NCI-H128 (cell line): ENCODE data around the gene ALDOC.

ENCODE experiments used
- DNase-seq: peaks from one replicate; lab custom pipeline; 2025; ENCODE audit not compliant: unreplicated experiment; lab: John Stamatoyannopoulos, UW

Gene ALDOC

GRCh38 chr17:28553000-28553505 lies 23.6 kb downstream of the ALDOC start:
- no peak for DNase-seq

DNA sequence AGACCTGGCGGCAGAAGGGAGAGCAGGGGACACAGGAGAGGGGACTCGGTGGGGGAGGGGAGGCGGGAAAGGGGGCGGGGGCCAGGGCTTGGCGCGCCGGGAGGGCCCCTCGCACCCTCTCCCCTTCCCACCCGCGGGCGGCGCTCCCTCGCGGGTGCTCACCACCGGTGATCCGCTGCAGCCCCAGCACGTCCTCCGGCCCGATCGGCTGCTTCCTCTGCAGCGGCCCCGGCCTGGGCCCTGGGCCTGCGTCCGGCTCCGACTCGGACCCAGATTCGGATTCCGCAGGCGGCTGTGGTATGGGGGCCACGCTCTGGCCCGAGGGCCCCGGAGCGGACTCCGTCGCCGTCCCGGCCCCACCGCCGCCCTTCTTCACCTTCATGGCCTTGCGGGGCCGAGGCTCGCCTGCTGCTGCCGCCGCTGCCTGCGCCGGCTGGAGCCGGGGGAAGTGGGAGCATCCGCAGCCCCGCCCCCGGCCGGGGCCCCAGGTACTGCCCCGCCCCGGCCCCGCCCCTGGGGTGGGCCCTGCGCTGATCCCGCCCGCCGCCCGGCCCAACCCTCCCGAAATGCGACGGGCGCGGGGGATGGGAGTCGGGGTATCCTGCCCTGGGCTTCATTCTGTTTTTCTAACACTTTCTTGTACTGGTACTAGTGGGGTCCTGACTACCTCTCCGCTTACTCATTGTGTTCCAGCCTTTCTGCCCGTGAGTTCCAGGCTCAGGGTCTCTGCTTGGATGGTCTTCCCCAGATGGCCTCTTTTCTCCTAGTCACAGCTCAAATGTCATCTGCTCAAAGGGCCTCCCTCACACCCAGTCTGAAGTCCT lies 24.3 kb downstream of the ALDOC start, which contains the start of gene UNC119:
TSS of gene UNC119 (minus strand) at position 449 of the 824 bp plus-strand sequence. CDS start at position 382, 67 bp downstream.
- peak; percentile 17 for DNase-seq

DNA sequence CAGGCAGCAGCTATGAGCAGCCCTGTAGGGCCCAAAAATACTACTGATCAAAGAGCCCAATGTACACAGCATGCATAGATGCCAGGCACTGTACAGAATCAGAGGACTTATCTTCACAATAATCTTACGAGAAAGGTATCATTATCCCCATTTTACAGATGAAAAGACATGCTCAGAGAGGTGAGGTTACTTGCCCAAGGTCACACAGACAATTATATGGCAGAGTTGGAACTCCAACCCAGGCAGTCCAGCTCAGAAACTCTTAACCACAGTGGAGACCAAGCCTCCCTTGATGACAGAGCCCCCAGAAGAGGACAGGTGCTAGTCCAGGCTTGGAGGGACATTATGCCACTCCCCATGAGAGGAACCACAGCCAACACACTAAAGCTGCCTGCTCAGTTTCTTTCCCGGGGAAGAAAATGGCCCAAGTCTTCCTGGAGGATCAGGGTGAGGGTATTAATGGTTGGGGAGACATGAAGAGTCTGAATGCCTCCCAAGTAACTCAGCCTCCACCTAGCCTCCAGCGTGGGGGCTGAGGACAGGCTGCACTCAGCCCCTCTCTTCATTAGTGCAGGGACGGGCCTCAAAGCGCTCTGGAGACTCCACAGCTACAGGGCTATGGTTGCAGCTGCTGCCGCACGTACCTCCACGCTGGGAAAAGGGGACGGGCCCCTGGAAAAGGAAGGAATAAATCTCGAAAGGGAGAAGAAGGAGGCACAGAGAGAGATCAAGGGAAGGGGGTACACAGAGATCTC lies 25.1 kb downstream of the ALDOC start:
- no peak for DNase-seq

DNA sequence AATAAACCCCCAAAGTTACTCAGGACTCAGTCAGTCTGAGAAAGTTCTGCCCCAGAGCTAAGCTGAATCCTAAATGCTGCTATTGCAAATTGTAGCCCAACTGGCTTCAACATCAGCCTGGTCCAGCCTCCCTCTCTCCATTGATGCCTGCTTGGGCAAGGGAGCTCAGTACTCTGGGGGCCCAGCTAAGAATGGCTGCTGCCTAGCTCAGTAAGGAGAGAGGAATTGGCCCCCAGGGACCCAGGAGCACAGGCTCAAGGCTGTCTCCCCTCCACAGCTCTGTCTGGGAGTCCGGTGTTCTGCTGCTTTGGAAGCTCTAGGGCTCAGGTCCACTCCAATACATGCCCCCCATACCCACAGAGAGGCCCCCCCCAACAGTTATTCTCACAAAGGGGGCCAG lies 25.8 kb downstream of the ALDOC start:
- no peak for DNase-seq

DNA sequence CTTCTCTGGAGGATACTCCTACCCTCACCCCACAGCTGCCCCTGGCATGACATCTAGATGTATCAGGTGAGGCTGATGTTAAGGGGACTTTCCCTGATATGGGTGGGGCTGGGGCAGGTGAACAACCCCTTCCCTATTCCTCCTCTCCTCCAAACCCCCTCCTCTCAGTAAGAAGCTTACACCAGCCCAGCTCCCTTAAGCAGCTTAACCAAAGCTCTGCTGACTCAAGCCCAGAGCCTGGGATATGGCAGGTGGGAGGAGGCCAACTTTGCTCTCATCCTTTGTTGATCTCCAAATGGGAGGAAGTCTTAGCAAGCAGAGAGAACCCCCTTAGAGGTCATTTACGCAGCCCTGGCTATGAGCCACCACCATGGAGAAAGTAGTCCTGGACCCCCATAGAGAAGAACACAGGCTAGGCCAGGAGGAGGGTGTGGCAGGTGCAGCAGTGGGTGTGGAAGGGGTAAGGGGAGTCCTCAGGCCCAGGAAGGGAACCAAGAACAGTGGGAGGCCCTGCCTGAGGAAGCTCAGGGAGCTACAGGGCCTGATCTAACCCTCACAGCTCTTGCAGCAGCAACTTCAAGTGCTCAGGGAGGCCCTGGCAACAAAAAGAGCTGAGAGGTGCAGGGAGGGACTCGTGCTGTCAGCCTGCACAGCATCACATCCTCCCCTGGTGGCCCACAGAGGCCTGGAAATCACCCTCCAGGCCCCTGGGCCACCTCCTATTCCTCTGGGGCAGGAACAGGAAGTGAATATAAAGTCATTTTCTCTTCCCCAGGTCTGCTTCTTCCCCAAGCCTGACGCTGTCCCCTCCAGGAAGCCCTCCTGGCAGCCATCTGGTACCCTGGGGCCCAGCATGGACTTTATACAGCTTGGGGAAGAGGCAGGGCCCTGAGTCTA lies 27.2 kb downstream of the ALDOC start:
- no peak for DNase-seq

DNA sequence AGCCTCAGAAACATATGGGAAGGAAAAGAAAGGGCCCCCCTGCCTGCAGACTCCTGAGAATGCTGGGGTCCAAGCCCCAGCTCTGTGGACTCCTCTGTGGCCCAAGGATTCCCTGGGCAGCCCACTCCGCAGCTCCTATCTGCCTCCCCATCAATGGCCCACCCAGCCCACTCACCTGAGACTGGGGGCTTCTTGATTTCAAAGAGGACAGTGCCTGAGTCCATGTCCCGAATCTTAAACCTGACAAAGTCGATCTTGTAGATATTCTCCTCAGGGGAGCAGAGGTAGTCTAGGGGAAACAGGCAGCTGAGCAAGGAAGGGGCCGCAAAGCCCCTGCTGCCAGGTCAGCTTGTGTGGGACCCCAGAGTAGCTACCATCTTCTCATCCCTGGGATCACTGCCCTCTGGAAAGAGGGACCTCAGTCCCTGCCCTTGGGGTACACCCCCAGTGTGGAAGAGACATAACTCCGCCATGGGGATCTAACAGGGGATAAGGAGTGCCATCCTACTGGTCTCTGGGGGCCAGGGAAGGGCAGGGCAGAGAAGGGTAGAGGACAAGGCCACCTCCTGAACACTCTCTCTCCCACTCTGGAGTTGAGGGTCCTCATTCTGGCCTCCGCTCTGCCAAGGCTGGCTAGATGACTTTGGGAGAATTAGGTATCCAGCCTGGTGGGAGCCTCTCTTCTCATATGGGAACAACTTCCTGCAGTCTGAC lies 28.1 kb downstream of the ALDOC start:
- no peak for DNase-seq

GRCh38 chr17:28547623-28548416 lies 28.9 kb downstream of the ALDOC start:
- DNase-seq, result no peak

GRCh38 chr17:28547096-28547622 lies 29.5 kb downstream of the ALDOC start:
- DNase-seq, result no peak

DNA sequence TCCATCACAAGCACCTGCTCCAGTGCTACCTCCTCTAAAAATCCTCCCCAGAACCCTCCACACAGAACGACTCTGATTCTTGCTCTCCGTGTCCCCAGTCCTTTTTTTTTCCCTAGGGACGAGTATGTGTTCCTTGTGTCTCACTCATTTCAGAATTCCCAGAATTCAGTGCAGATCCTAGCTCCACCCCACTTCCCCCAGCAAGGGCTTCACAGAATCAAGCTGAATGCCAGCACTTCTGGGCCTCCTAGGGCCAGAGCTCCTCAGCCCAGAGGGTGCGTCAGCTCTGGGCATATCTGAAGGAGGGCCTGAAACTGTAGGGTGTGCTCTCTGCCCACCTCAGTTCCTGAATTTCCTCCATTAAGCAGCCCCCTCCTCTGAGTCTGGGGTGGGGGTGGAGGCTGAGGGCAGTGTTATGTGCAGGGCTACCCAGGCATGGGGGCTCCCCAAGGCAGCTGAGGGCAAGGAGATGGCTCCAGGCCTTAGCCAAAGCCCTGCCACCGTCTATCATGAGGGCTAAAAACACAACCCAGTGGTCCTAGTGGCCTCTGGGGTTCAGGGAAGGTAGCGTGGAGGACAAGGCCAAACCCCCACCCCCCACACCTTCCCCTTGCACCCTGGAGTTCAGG lies 30.8 kb downstream of the ALDOC start:
- no peak for DNase-seq

DNA sequence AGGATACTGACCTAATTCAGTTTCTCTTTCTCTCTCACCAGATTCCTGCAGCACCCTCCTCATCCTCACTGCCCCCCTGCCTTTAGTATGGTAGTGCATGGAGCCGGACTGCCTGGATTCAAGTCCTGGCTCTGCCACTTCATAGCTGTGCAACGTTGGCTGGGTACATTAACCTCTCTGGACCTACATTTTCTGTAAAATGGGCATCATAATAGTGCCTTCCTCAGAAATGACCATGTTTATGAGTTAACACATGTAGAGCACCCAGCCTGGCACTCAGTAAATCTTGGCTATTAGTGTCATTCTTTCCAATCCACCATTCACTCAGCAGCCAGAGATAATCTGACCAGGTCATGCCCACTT lies 31.6 kb downstream of the ALDOC start:
- no peak for DNase-seq

- DNase-seq, result no peak
These were observed 32.1 kb downstream of the ALDOC start for GRCh38 chr17:28544402-28545140.

DNA sequence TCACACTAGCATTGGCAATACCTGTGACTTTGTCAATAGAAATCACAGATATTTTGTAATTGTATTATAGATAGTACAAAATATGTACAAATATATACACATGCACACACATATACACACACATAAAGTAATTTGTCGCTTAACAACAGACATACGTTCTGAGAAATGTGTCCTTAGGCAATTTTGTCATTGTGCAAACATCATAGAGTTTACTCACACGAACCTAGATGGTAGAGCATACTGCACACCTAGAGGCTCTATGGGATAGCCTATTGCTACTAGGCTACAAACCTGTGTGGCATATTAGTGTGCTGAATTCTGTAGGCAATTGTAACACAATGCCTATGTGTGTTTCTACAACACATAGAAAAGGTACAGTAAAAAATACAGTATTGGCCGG lies 35.3 kb downstream of the ALDOC start:
- DNase-seq, result no peak

GRCh38 chr17:28540231-28540630 lies 36.5 kb downstream of the ALDOC start:
- no peak for DNase-seq

DNA sequence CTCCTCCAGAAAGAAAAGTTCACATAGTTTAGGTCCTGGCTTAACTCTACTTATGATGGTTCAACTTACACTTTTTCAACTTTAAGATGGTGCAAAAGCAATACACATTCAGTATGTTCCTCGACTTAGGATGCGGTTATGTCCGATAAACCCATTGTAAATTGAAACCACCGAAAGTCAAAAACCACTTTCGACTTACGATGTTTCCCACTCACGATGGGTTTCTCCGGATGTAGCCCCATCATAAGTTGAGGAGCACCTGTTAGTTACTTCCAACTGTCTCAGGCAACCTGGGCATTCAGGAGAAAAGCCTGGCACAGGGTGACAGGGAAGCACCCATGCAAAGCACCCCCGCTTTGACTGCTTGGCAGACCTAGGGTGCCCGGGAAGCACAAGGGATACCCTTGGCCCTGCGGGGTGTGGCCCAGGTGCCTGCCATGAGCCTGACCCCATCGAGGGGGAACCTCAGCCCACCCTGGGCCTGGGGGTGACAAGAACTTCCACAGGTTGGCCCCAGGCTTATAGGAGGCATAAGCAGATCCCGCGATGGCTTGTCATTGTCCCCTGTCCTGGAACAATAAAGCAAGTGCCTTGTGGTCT lies 38.3 kb downstream of the ALDOC start:
- DNase-seq, result no peak

DNA sequence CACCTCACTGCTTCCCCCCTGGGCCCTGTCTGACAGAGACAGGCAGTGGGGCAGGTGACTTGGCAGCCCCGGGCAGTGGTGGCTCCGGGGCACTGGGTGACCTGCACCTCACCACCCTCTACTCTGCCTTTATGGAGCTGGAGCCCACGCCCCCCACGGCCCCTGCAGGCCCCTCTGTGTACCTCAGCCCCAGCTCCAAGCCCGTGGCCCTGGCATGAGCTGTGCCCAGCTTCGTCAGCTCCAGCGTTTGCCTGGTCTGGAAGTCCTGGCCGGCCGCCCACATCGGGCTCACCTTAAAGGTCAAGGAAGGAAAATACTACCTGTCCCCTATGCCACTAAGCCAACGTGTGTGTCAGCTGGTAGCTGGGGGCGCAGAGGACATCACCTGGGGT lies 39.5 kb downstream of the ALDOC start:
- no peak for DNase-seq

- DNase-seq, result no peak
These were observed 40.0 kb downstream of the ALDOC start for GRCh38 chr17:28536532-28537218.

- no peak for DNase-seq
These were observed 41.8 kb downstream of the ALDOC start for GRCh38 chr17:28534740-28535375.
